Non-pigmented ciliary epithelial cell (primary cell): ENCODE data around the gene NDUFAF2.
A peak's percentile ranks its signal among the peaks of the same experiment; 100 is the strongest.
"Not testable (repeated sequence)": the region's sequence is repeated elsewhere in the genome, so short reads cannot be mapped to it uniquely, and the experiment has no call there.

ENCODE experiments used
- DNase-seq: peaks from one replicate; pipeline ENCODE4 v3.0.0-alpha.2; 2010; ENCODE audit warnings: low read depth

Gene NDUFAF2

GRCh38 chr5:60993425-60993824 lies 48.4 kb downstream of the NDUFAF2 start:
- no peak for DNase-seq

- no peak for DNase-seq
Measured at GRCh38 chr5:60993875-60994571, 49.0 kb downstream of the NDUFAF2 start.

GRCh38 chr5:60996368-60996767 lies 51.4 kb downstream of the NDUFAF2 start:
- DNase-seq, result no peak

- DNase-seq, result no peak
Measured at GRCh38 chr5:60997721-60998120, 52.7 kb downstream of the NDUFAF2 start.

GRCh38 chr5:61000887-61001286 lies 55.9 kb downstream of the NDUFAF2 start:
- DNase-seq, result no peak

- no peak for DNase-seq
Measured at GRCh38 chr5:61001647-61002046, 56.6 kb downstream of the NDUFAF2 start.

- no peak for DNase-seq
Measured at GRCh38 chr5:61002611-61003355, 57.8 kb downstream of the NDUFAF2 start.

GRCh38 chr5:61004448-61004847 lies 59.4 kb downstream of the NDUFAF2 start:
- DNase-seq, result no peak

- DNase-seq, result no peak
Measured at GRCh38 chr5:61009907-61010306, 64.9 kb downstream of the NDUFAF2 start.

GRCh38 chr5:61010467-61011454 lies 65.8 kb downstream of the NDUFAF2 start:
- no peak for DNase-seq

- DNase-seq, result no peak
Measured at GRCh38 chr5:61018062-61018461, 73.1 kb downstream of the NDUFAF2 start.

GRCh38 chr5:61019642-61020041 lies 74.6 kb downstream of the NDUFAF2 start:
- DNase-seq, result no peak

GRCh38 chr5:61020415-61020814 lies 75.4 kb downstream of the NDUFAF2 start:
- DNase-seq, result no peak

- no peak for DNase-seq
Measured at GRCh38 chr5:61023131-61023530, 78.1 kb downstream of the NDUFAF2 start.

- DNase-seq, result no peak
Measured at GRCh38 chr5:61026004-61026403, 81.0 kb downstream of the NDUFAF2 start.

GRCh38 chr5:61028382-61028781 lies 83.4 kb downstream of the NDUFAF2 start:
- no peak for DNase-seq

- no peak for DNase-seq
Measured at GRCh38 chr5:61029456-61030162, 84.6 kb downstream of the NDUFAF2 start.

- no peak for DNase-seq
Measured at GRCh38 chr5:61030163-61030482, 85.1 kb downstream of the NDUFAF2 start.

- not testable (repeated sequence) for DNase-seq
Measured at GRCh38 chr5:61031301-61031700, 86.3 kb downstream of the NDUFAF2 start.

- DNase-seq, result no peak
Measured at GRCh38 chr5:61044545-61044944, 99.5 kb downstream of the NDUFAF2 start.

GRCh38 chr5:61047346-61047745 lies 102.3 kb downstream of the NDUFAF2 start:
- no peak for DNase-seq

- peak; percentile 82 for DNase-seq
Measured at GRCh38 chr5:61048534-61048933, 103.5 kb downstream of the NDUFAF2 start.
